Measurements from ENCODE around the gene PNPT1.
"Not testable (repeated sequence)": the region's sequence is repeated elsewhere in the genome, so short reads cannot be mapped to it uniquely, and the experiment has no call there.

The PNPT1 gene

DNA sequence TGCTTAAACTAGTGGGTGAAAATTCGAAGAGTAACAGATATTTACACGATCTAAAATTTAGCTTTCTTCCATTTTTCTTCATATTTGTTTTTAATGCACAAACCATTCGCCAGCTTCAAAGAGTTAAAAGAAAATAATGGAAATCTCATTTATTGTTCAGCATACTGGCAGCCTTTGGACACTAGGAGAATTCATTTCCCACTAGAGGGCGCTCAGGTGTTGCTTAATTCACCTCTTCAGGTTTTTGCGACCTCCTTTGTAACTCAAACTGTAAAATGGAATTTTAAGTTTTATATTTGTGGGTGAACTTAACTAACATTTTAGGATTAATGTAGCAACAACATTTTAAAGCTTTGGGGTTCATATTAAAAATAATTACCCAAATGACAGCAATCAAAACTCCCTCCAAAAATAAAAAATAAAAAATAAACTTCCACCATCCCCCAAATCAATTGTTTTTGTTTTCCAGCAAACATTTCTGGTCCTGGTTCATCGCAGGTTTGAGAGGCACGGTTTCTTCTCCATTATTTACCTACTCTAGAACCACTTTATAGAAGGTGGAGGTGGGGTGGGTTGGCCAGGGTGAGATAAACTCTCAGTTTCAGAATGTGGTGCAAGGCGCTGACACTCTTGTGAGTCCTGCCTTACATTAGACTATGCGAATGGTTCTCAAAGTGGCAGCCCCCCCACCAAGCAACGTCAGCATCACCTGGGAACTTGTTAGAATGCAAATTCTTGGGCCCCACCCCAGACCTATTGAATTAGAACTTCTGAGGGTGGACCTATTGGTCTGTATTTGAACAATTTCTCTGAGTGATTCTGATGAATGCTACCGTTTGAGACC lies 24.7 kb upstream of the PNPT1 start:
- H3K79me2 ChIP-seq (ENCODE audit: control insufficient read depth, low read length) = no peaks in the 10 kb centered on the region
- H3K27ac ChIP-seq (ENCODE audit: low read depth, low read length) = no peak overlapping the region
- H3K4me3 ChIP-seq (ENCODE audit: low read length) = no peak overlapping the region
- H3K9me3 ChIP-seq (ENCODE audit: control insufficient read depth, insufficient read depth, low read length) = no peaks in the 10 kb centered on the region
- no peaks in the 10 kb centered on the region for H4K20me1 ChIP-seq (ENCODE audit: control insufficient read depth, insufficient read depth, low read depth, low read length)
- peaks cover under 1% of the 10 kb centered on the region; the same call in 1 of the 2 replicates for H3K4me1 ChIP-seq (ENCODE audit: control insufficient read depth, low read length)
- no peak overlapping the region for H3K4me2 ChIP-seq (ENCODE audit: low read length)
- no peaks in the 10 kb centered on the region for H3K36me3 ChIP-seq (ENCODE audit: control insufficient read depth, low read length)
- H3K27me3 ChIP-seq (ENCODE audit: control insufficient read depth, low read length) = no peaks in the 10 kb centered on the region
- no peaks in the 10 kb centered on the region for H3F3A ChIP-seq (ENCODE audit: control insufficient read depth, insufficient read depth)
- TF ChIP-seq, protein P1, sequence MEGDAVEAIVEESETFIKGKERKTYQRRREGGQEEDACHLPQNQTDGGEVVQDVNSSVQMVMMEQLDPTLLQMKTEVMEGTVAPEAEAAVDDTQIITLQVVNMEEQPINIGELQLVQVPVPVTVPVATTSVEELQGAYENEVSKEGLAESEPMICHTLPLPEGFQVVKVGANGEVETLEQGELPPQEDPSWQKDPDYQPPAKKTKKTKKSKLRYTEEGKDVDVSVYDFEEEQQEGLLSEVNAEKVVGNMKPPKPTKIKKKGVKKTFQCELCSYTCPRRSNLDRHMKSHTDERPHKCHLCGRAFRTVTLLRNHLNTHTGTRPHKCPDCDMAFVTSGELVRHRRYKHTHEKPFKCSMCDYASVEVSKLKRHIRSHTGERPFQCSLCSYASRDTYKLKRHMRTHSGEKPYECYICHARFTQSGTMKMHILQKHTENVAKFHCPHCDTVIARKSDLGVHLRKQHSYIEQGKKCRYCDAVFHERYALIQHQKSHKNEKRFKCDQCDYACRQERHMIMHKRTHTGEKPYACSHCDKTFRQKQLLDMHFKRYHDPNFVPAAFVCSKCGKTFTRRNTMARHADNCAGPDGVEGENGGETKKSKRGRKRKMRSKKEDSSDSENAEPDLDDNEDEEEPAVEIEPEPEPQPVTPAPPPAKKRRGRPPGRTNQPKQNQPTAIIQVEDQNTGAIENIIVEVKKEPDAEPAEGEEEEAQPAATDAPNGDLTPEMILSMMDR (IDR thresholded peaks at IDR 0.05; ENCODE audit: low read depth, low read length, poor library complexity, severe bottlenecking) = peak; percentile 75
- no peak for TF ChIP-seq EZH2phosphoT487 (IDR thresholded peaks at IDR 0.05; ENCODE audit: borderline replicate concordance, low read length)
- H3K9me2 ChIP-seq (replicated peaks; ENCODE audit: control insufficient read depth, low read length) = no peaks in the 10 kb centered on the region

DNA sequence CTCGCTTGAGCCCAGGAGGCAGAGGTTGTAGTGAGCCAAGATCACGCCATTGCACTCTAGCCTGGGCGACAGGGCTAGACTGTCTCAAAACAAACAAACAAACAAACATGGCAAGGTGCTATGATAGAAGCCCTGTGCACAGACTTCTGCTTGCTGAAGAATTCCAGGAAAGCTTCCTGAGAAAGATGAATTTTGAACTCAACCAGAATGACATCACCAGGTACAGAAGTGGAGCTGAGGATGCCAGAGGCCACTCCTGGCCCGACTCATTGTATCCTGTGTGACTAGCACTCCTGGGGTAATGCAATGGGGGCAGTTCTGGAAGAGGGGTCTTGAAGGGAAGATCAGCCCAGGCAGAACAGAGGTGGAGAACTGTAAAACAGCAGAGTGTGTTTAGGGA lies 22.0 kb upstream of the PNPT1 start:
- Histone ChIP-seq H3K27me3 (ENCODE audit: control insufficient read depth, low read length) (no peaks in the 10 kb centered on the region), H3K4me2 (ENCODE audit: low read length) (no peak overlapping the region), H3K36me3 (ENCODE audit: control insufficient read depth, low read length) (no peaks in the 10 kb centered on the region), H3F3A (ENCODE audit: control insufficient read depth, insufficient read depth) (no peaks in the 10 kb centered on the region), H3K9me2 (replicated peaks; ENCODE audit: control insufficient read depth, low read length) (no peaks in the 10 kb centered on the region), H4K20me1 (ENCODE audit: control insufficient read depth, insufficient read depth, low read depth, low read length) (no peaks in the 10 kb centered on the region), H3K27ac (ENCODE audit: low read depth, low read length) (no peak overlapping the region), H3K4me3 (ENCODE audit: low read length) (no peak overlapping the region), H3K9me3 (ENCODE audit: control insufficient read depth, insufficient read depth, low read length) (no peaks in the 10 kb centered on the region), H3K79me2 (ENCODE audit: control insufficient read depth, low read length) (no peaks in the 10 kb centered on the region), H3K4me1 (ENCODE audit: control insufficient read depth, low read length) (peaks cover 2% of the 10 kb centered on the region; the same call in 1 of the 2 replicates)
- TF ChIP-seq EZH2phosphoT487 (IDR thresholded peaks at IDR 0.05; ENCODE audit: borderline replicate concordance, low read length) = no peak
- TF ChIP-seq, protein P1 (IDR thresholded peaks at IDR 0.05; ENCODE audit: low read depth, low read length, poor library complexity, severe bottlenecking) = no peak

DNA sequence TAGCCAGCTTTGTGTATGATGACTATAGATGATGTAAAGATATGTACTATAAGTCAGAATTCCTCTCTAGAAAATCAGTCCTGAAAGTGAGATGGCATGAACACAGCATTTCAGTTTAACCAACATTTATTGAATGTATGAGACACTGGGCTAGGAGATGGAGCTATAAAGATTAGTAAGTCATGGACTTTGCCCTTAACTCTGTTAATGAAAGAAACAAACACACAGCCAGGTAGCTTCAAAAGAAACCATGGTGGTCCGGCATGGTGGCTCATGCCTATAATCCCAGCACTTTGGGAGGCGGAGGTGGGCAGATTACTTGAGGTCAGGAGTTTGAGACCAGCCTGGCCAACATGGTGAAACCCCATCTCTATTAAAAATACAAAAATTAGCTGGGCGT lies 21.5 kb upstream of the PNPT1 start:
- H4K20me1 ChIP-seq (ENCODE audit: control insufficient read depth, insufficient read depth, low read depth, low read length); H3K4me2 ChIP-seq (ENCODE audit: low read length); H3K9me2 ChIP-seq (replicated peaks; ENCODE audit: control insufficient read depth, low read length); H3K27ac ChIP-seq (ENCODE audit: low read depth, low read length); H3K4me1 ChIP-seq (ENCODE audit: control insufficient read depth, low read length); H3K9me3 ChIP-seq (ENCODE audit: control insufficient read depth, insufficient read depth, low read length); H3K4me3 ChIP-seq (ENCODE audit: low read length); H3K79me2 ChIP-seq (ENCODE audit: control insufficient read depth, low read length); H3K36me3 ChIP-seq (ENCODE audit: control insufficient read depth, low read length); H3F3A ChIP-seq (ENCODE audit: control insufficient read depth, insufficient read depth); H3K27me3 ChIP-seq (ENCODE audit: control insufficient read depth, low read length): not testable (repeated sequence)

DNA sequence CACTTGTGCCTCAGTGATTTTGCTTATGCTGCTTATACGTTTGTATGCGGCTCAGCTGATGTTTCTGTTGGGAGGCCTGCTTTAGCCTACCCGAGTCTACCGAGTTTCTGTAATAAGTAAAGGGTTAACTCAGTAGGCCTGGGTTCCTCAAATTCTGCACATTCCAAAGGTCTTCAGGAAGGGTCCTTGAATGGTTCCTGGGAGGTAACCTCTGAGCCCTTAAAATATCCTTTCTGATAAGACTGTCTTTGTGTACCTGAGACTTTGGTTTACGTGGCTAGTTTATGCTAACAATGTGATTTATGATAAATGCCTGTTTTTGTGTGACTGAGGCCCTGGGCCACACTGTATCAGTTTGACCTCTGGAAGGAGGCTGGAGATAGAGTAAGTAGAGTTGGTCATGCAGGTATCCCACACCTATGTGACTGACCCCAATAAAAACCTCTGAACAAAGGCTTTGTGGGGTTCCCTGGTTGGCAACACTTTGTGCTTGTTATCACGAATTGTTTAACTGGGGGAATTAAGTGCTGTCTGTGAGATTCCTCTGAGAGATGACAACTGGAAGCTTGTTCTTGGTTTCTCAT lies 18.9 kb upstream of the PNPT1 start:
- Histone ChIP-seq H3K27me3 (ENCODE audit: control insufficient read depth, low read length) (no peaks in the 10 kb centered on the region), H3K9me3 (ENCODE audit: control insufficient read depth, insufficient read depth, low read length) (no peaks in the 10 kb centered on the region)

More for the DNA sequence above, 18.9 kb upstream of the PNPT1 start:
- Histone ChIP-seq H4K20me1 (ENCODE audit: control insufficient read depth, insufficient read depth, low read depth, low read length) (no peaks in the 10 kb centered on the region), H3K9me2 (replicated peaks; ENCODE audit: control insufficient read depth, low read length) (no peaks in the 10 kb centered on the region), H3K4me3 (ENCODE audit: low read length) (no peak overlapping the region), H3K27ac (ENCODE audit: low read depth, low read length) (no peak overlapping the region), H3F3A (ENCODE audit: control insufficient read depth, insufficient read depth) (no peaks in the 10 kb centered on the region), H3K79me2 (ENCODE audit: control insufficient read depth, low read length) (no peaks in the 10 kb centered on the region), H3K4me1 (ENCODE audit: control insufficient read depth, low read length) (peaks cover 2% of the 10 kb centered on the region; the same call in 1 of the 2 replicates), H3K4me2 (ENCODE audit: low read length) (no peak overlapping the region), H3K36me3 (ENCODE audit: control insufficient read depth, low read length) (no peaks in the 10 kb centered on the region)
- TF ChIP-seq, protein P1 (IDR thresholded peaks at IDR 0.05; ENCODE audit: low read depth, low read length, poor library complexity, severe bottlenecking) = no peak
- no peak for TF ChIP-seq EZH2phosphoT487 (IDR thresholded peaks at IDR 0.05; ENCODE audit: borderline replicate concordance, low read length)

Data from DOHH2 (cell line).